Cardiac fibroblast (primary cell): ENCODE results near the gene NDUFA8.
A peak's percentile ranks its signal among the peaks of the same experiment; 100 is the strongest.

Source experiments
- DNase-seq, 2 donors: peaks; one replicate each; pipeline versions ENCODE4 v3.0.0 to v3.0.0-alpha.2; 2010; ENCODE audit warnings: low read depth in 2 of 2
- H3K4me3 ChIP-seq, 2 donors: replicated peaks in 1 of 2; 1 replicate in 1 of 2; 2 replicates in 1 of 2; pipeline ENCODE4 v1.5.1; 2011; ENCODE audit warnings: low read depth in 2 of 2, low read length in 2 of 2, mild to moderate bottlenecking in 2 of 2, moderate library complexity in 1 of 2
- CTCF ChIP-seq: IDR thresholded peaks from one replicate; pipeline ENCODE4 v1.5.1; 2011; ENCODE audit warnings: low read depth, mild to moderate bottlenecking, low read length, inconsistent platforms

Gene NDUFA8

GRCh38 chr9:122107291-122107805 lies 52.2 kb downstream of the NDUFA8 start:
- no peak for TF ChIP-seq CTCF

GRCh38 chr9:122106576-122106975 lies 53.0 kb downstream of the NDUFA8 start:
- no peak for TF ChIP-seq CTCF
- H3K4me3 ChIP-seq, result no peak overlapping the region
- no peak for DNase-seq

More at GRCh38 chr9:122107291-122107805, 52.2 kb downstream of the NDUFA8 start:
- DNase-seq, result no peak
- no peak overlapping the region for H3K4me3 ChIP-seq

GRCh38 chr9:122103985-122104384 lies 55.6 kb downstream of the NDUFA8 start:
- no peak for DNase-seq
- no peak for TF ChIP-seq CTCF
- H3K4me3 ChIP-seq, result no peak overlapping the region

- no peak for TF ChIP-seq CTCF
- DNase-seq, result no peak
- no peak overlapping the region for H3K4me3 ChIP-seq
Observed at GRCh38 chr9:122102156-122102555, 57.4 kb downstream of the NDUFA8 start.

- DNase-seq, result no peak
- no peak for TF ChIP-seq CTCF
- H3K4me3 ChIP-seq, result no peak overlapping the region
Observed at GRCh38 chr9:122100756-122101155, 58.8 kb downstream of the NDUFA8 start.

- peak; percentile 84 for DNase-seq
- no peak overlapping the region for H3K4me3 ChIP-seq
- TF ChIP-seq CTCF, result peak; percentile 80
Observed at GRCh38 chr9:122099271-122099869, 60.2 kb downstream of the NDUFA8 start.
